HL-60/S4 treated with phorbol 12-myristate 13-acetate at 8.2 ng/mL for 4 days and 3 days (cell line): ENCODE data around the gene B3GLCT.
"Not testable (repeated sequence)": the region's sequence is repeated elsewhere in the genome, so short reads cannot be mapped to it uniquely, and the experiment has no call there.

Experiments
- in situ Hi-C: fragments of 300-500 bp; cut with MboI; formaldehyde crosslinking; loops from 2 replicates; pipeline ENCODE4 v1.15.0; 2022; ENCODE audit warnings: low sequenced_read_pairs

Gene B3GLCT

DNA sequence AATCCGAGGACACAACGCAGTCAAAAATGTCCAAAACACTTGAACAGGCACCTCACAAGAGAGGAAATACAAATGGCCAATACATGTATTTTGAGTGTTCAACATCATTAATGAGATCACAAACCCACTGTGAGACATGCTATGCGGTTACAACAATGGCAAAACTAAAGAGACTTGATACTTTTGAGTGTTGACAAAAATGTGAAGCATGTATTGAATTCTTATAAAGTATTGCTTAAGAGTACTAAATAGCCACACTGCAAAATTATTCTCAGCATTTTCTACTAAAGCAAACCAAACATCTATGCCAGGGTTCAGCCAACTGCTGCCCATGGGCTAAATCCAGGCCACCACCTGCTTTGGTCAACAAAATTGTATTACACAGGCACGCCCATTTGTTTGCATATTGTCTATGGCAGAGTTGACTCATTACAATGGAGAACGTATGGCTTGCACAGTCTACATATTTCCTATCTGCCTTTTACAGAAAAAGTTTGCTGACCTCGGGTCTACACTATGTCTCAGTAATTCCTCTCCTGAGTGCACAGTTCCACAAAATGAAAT lies 135.3 kb downstream of the B3GLCT start:
- in situ Hi-C loops: no loop called here

- in situ Hi-C loops: not testable (repeated sequence)
Measured at GRCh38 chr13:31339616-31340015, 139.8 kb downstream of the B3GLCT start.

DNA sequence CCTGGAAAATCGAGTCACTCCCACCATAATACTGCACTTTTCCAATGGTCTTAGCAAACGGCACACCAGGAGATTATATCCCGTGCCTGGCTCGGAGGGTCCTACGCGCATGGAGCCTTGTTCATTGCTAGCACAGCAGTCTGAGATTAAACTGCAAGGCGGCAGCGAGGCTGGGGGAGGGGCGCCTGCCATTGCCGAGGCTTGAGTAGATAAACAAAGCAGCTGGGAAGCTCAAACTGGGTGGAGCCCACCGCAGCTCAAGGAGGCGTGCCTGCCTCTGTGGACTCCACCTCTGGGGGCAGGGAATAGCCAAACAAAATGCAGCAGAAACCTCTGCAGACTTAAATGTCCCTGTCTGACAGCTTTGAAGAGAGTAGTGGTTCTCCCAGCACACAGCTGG lies 141.1 kb downstream of the B3GLCT start:
- in situ Hi-C loops: not testable (repeated sequence)

DNA sequence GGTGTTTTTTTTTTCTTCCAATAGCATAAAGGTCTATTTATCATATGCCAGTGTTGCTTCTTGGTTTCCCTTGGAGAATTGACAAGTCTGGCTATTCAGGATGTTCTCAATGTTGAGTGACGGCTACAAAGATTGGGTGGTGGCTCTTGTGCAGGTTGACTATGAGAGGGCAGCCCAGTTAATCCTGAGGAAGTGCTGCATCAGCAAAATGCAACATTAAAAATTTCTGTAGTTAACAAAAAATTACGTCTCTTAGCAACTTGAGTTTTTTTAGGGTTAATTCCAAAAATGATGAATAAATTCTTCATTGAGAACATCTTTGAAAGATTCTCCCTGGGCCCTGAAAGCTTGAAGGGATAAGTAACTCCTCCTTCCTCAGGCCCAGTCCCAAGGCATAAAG lies 147.1 kb downstream of the B3GLCT start:
- in situ Hi-C loops: no loop called here

DNA sequence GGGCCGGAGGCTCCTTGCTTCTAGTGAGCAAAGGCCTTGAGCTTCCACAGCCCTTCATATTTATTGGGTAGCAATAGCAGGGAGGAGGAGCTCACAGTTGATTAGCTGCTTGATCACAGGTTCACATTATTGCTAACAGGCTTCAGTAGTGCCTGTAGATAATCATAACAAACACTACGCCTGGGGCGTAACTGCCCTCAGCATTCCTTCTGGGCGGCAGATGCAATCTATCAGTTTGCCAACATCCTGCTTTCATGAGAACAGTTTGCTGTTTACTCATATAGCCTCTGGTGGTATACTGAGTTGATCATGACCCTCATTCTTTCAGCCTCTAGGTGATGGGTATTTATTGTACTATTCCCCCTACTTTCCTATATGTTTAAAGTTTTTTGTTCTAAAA lies 149.4 kb downstream of the B3GLCT start:
- in situ Hi-C loops: no loop called here

DNA sequence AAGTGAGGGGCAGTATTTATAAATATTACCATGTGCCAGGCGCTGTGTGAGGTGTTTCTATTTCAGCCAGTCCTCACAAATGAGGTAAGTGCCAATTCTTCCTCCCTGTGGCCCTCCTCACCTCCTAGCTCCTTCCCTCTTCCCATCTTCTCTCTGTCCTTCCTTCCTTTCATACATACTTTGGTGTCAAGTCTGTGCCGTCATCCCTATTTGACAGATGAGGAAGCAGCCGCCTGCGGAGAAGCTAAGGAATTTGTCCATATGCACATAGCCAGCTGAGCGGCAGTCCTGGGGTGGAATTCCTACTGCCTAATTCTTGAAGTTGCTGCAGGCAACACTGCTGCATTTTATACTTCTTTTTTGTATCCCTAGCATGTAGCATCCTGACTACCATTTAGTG lies 150.8 kb downstream of the B3GLCT start:
- in situ Hi-C loops: no loop called here

DNA sequence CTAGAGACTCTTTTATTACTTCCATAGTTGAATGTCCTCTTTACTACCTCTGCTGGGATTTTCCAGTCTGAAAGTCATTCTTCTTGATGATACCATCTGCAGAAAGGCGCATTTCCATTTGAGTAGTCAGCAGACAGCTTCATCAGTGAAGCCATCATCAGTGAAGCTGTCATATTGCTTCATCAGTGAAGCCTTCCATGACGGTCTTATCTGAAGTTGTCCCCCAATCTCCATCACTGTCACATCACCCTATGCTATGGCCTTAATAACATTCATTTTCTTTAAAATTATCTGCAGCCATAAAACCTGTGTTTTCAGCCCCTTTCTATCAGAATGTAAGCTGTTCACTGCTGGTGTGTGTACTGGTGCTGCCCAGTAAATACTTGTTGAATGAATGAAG lies 151.6 kb downstream of the B3GLCT start:
- in situ Hi-C loops: no loop called here

DNA sequence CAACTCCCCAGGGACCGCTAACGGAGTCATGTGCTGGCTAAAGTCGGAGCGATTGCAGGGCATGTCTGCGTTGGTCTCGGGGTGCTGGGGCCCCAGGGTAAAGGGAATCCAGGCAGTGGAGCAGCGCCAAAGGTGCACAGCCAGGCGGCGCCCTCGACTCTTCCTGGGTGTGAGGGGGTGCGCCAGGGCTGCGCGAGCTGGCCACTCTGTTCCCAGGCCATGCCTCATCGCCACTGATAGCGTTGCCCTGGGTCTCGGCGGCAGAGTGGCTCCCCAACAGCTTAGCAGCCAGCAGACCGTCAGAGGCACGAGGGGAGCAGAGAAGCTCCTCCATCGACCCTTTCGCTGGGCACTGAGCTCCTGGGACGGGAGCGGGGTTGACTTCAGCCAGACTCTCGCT lies 152.7 kb downstream of the B3GLCT start:
- in situ Hi-C loops: no loop called here

DNA sequence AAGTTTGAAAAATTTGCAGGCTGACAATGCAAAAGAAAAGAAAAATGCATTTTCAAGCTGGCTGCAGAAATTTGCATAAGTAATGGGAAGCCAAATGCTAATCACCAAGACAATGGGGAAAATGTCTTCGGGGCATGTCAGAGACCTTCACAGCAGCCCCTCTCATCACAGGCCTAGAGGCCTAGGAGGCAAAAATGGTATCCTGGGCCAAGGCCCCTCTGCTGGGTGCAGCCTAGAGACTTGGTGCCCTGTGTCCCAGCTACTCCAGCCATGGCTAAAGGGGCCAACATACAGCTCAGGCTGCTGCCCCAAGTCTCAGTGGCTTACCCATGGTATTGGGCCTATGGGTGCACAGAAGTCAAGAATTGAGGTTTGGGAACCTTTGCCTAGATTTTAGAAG lies 155.2 kb downstream of the B3GLCT start:
- in situ Hi-C loops: no loop called here

GRCh38 chr13:31356991-31357390 lies 157.2 kb downstream of the B3GLCT start:
- in situ Hi-C loops: no loop called here

DNA sequence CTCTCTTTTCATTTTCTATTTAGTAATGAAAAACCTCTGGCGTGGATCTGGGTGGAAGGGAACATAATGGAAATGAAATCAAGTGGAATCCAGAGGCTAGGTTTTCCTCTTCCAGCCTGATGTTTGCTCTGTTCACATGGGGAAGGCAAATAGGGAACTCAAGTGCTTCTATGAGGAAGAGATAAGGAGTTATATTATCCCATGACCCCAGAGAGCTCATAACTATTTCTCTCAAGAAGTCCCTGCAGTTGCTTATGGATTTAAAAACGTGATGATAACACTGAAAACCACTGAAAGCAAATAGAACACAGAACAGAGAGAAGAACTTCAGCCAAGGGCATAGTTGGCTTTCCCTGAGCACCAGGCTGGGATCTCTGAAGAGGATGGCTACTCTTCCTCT lies 157.8 kb downstream of the B3GLCT start:
- in situ Hi-C loops: no loop called here

DNA sequence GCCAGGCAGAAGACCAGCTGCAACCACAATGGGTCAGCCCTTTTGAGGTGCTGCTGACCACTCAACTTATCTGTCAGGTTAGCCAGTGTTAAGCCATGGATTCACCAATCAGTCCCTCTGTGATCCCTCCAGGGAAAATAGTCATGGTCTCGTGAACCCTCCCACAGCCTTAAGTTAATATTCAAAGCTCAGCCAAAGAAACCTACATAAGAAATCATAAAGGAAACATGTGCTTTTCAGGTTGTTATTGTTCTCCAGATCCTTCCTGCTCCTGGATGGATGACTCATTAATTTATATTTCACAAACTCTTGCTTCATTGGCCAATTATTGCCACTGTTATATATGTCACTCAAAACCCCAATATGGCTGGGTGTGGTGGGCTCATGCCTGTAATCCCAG lies 161.9 kb downstream of the B3GLCT start:
- in situ Hi-C loops: no loop called here

GRCh38 chr13:31365630-31366029 lies 165.9 kb downstream of the B3GLCT start:
- in situ Hi-C loops: no loop called here

GRCh38 chr13:31367410-31367809 lies 167.6 kb downstream of the B3GLCT start:
- in situ Hi-C loops: no loop called here

DNA sequence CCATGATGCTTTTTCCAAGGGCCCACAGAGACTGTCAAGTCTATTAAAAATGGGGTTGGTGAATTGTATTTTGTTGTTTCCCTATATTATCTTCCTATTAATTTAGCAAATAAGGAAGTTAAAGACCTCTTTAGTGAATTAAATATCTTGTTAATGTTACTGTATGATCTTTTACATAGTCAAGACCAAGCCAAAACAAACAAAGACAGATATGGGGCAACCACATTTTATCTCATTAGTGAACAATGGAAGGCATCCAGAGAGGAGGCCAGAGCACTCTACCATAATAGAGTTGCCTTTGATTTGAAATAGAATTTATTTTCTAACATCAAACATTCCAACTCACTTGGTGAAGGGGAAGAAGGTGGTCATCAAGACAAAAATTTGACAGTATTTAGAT lies 169.4 kb downstream of the B3GLCT start:
- in situ Hi-C loops: no loop called here

DNA sequence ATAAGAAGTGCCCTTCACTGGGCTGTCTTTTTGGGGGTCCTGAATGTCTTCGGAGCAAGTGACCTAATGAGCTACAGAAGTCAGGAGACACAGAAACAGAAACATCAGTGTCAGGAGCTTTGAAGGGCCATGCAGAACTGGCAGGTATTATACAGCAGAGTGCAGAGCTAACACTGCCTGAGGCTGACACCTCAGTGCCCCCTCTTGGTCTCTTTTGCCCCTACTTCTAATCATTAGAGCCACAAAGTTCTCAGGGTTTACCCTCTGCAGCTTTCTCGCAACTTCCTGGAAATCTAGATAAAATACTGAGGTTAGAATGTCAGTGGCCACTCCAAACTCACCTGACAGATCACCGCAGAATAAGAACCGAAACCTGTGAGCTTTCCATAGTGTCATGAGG lies 172.7 kb downstream of the B3GLCT start:
- in situ Hi-C loops: no loop called here

- in situ Hi-C loops: no loop called here
Measured at GRCh38 chr13:31374682-31375081, 174.9 kb downstream of the B3GLCT start.

- in situ Hi-C loops: no loop called here
Measured at GRCh38 chr13:31377946-31378345, 178.2 kb downstream of the B3GLCT start.

DNA sequence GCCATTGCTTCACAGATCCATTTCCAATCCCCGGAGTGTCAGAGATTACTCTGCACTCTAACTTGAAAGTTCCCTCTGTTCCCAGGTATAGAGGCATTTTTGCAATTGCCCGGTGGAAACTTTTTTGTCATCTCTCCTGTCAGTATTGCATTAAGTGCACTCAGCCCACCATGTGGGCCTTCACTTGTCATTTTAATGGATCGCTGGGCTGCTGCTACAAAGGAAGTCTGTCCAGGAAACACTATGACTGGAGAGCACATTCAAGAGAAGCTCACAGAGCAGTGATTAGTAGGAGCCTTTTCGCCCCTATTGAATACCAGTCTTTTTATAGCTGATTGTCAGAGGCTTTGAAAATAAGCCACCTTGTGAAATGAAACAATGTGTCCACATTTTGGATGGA lies 180.9 kb downstream of the B3GLCT start:
- in situ Hi-C loops: no loop called here
